CD4-positive, alpha-beta T cell (primary cell): ENCODE results near the gene PDE10A. TPM values are rescaled to one million over a fixed set of nuclear protein-coding genes. Genes with fewer than 3 reads are reported as not detected.
"Not testable (repeated sequence)": the region's sequence is repeated elsewhere in the genome, so short reads cannot be mapped to it uniquely, and the experiment has no call there.

Experiments
- ATAC-seq: fragments of 200-7000 bp; cut with Tn5 transposase; one replicate; pipeline ENCODE4 v1.10.0; 2022; ENCODE audit warnings: mild to moderate bottlenecking; ENCODE audit not compliant: poor library complexity
- CTCF ChIA-PET: fragments of 350-600 bp; sonication (Branson Sonifier 250); formaldehyde crosslinking; loops from one replicate; lab custom pipeline; 2021; ENCODE audit warnings: antibody characterized with exemption, inconsistent platforms; lab: Charles Lee
- POLR2A ChIA-PET: fragments of 350-600 bp; sonication (Branson Sonifier 250); formaldehyde crosslinking; loops from one replicate; lab custom pipeline; 2021; ENCODE audit warnings: antibody characterized with exemption, inconsistent platforms; lab: Charles Lee
- DNase-seq, 14 experiments: peaks; one replicate each; pipeline ENCODE4 v3.0.0-alpha.2; 2013 to 2020; ENCODE audit warnings: mixed read lengths in 2 of 14
- H3K27ac ChIP-seq, 2 donors: one replicate each; pipeline versions ENCODE4 v1.5.1 to v1.7.0; 2013; ENCODE audit warnings: low read length in 2 of 2, low read depth in 1 of 2, mild to moderate bottlenecking in 1 of 2
- H3K27me3 ChIP-seq, 2 experiments: 1 replicate in 1 of 2; 2 replicates in 1 of 2; pipeline versions ENCODE4 v1.6.1 to v1.7.0; 2013; ENCODE audit warnings: low read length in 2 of 2, control low read depth in 1 of 2, mild to moderate bottlenecking in 1 of 2, moderate library complexity in 1 of 2; ENCODE audit not compliant: insufficient read depth in 2 of 2, control insufficient read depth in 1 of 2
- H3K36me3 ChIP-seq: one replicate; pipeline ENCODE4 v1.6.1; 2013; ENCODE audit warnings: low read length, control low read depth; ENCODE audit not compliant: insufficient read depth
- H3K4me1 ChIP-seq: one replicate; pipeline ENCODE4 v1.6.1; 2013; ENCODE audit warnings: low read length, control low read depth; ENCODE audit not compliant: insufficient read depth
- H3K4me3 ChIP-seq: one replicate; pipeline ENCODE4 v1.5.1; 2013; ENCODE audit warnings: mild to moderate bottlenecking, low read length, moderate library complexity
- H3K9me3 ChIP-seq, 2 experiments: 1 replicate in 1 of 2; 2 replicates in 1 of 2; pipeline versions ENCODE4 v1.6.1 to v1.7.0; 2013; ENCODE audit warnings: low read length in 2 of 2, mild to moderate bottlenecking in 2 of 2, control low read depth in 1 of 2, moderate library complexity in 1 of 2; ENCODE audit not compliant: control insufficient read depth in 1 of 2, insufficient read depth in 1 of 2
- H3K27ac Mint-ChIP-seq: one replicate; pipeline ENCODE4 v1.8.0; 2020; ENCODE audit warnings: mixed read lengths
- H3K27me3 Mint-ChIP-seq: one replicate; pipeline ENCODE4 v1.8.0; 2021; ENCODE audit warnings: mixed read lengths
- H3K36me3 Mint-ChIP-seq: one replicate; pipeline ENCODE4 v1.8.0; 2021; ENCODE audit warnings: low read depth, mixed read lengths
- H3K4me1 Mint-ChIP-seq: one replicate; pipeline ENCODE4 v1.8.0; 2021; ENCODE audit warnings: low read depth, mixed read lengths
- H3K4me3 Mint-ChIP-seq: one replicate; pipeline ENCODE4 v1.8.0; 2020; ENCODE audit warnings: mild to moderate bottlenecking, mixed read lengths
- H3K9me3 Mint-ChIP-seq: one replicate; pipeline ENCODE4 v1.8.0; 2020; ENCODE audit warnings: mixed read lengths
- intact Hi-C, 2 experiments: fragments of 100-400 bp; cut with DNase I in 1 of 2; cut with micrococcal nuclease in 1 of 2; formaldehyde crosslinking; loops; one replicate each; pipeline versions ENCODE4 v1.15.1 to v1.9.0; 2023 to 2025; cut with DNase I, micrococcal nuclease
- total RNA-seq, 174 experiments: library from RNA in 2 of 174; stranded (reverse) in 2 of 174; gene quantifications; one replicate each; pipeline ENCODE4 v1.2.3 and lab custom pipeline; 2021 to 2026
- TF ChIP-seq, protein P1 (sequence below): fragments of 200-600 bp; IDR thresholded peaks from one replicate; pipeline ENCODE4 v1.8.0; 2022; ENCODE audit warnings: antibody characterized with exemption, mild to moderate bottlenecking

PDE10A gene
- total RNA-seq, 2 experiments from 2014 or later = not detected

DNA sequence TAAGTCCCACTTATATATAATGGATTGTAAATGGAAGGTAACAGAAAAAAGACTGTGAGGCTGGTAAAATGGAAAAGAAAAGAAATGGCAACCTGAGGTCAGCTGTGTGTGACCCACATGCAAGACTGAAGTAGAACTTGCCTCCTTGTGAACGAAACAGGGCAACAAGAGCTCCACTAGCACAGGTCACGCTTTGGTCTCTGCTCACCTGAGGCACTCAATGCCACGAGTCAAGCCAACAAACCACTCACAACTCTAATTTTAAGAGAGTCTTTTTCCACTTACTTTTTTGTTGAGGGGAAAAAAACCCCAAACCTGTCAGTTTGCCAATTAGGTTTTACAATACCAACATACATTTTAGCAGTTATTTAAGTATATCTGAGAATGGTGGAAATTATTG lies 65.2 kb downstream of the PDE10A start:
- ATAC-seq (no peak), DNase-seq (no peak)
- Histone ChIP-seq H3K9me3 (peaks cover 0 to 8% of the 10 kb centered on the region in 2 experiments), H3K36me3 (no peaks in the 10 kb centered on the region), H3K4me3 (no peak overlapping the region), H3K27ac (no peak overlapping the region), H3K4me1 (no peaks in the 10 kb centered on the region), H3K27me3 (no peaks in the 10 kb centered on the region)
- Mint-ChIP-seq H3K4me3 (no peak overlapping the region), H3K9me3 (no peaks in the 10 kb centered on the region), H3K4me1 (no peaks in the 10 kb centered on the region), H3K27me3 (no peaks in the 10 kb centered on the region), H3K36me3 (no peaks in the 10 kb centered on the region), H3K27ac (no peak overlapping the region)
- ChIA-PET CTCF (no interaction called here), POLR2A (no interaction called here)
- intact Hi-C loops = no loop called here
- TF ChIP-seq, protein P1, sequence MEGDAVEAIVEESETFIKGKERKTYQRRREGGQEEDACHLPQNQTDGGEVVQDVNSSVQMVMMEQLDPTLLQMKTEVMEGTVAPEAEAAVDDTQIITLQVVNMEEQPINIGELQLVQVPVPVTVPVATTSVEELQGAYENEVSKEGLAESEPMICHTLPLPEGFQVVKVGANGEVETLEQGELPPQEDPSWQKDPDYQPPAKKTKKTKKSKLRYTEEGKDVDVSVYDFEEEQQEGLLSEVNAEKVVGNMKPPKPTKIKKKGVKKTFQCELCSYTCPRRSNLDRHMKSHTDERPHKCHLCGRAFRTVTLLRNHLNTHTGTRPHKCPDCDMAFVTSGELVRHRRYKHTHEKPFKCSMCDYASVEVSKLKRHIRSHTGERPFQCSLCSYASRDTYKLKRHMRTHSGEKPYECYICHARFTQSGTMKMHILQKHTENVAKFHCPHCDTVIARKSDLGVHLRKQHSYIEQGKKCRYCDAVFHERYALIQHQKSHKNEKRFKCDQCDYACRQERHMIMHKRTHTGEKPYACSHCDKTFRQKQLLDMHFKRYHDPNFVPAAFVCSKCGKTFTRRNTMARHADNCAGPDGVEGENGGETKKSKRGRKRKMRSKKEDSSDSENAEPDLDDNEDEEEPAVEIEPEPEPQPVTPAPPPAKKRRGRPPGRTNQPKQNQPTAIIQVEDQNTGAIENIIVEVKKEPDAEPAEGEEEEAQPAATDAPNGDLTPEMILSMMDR = no peak

DNA sequence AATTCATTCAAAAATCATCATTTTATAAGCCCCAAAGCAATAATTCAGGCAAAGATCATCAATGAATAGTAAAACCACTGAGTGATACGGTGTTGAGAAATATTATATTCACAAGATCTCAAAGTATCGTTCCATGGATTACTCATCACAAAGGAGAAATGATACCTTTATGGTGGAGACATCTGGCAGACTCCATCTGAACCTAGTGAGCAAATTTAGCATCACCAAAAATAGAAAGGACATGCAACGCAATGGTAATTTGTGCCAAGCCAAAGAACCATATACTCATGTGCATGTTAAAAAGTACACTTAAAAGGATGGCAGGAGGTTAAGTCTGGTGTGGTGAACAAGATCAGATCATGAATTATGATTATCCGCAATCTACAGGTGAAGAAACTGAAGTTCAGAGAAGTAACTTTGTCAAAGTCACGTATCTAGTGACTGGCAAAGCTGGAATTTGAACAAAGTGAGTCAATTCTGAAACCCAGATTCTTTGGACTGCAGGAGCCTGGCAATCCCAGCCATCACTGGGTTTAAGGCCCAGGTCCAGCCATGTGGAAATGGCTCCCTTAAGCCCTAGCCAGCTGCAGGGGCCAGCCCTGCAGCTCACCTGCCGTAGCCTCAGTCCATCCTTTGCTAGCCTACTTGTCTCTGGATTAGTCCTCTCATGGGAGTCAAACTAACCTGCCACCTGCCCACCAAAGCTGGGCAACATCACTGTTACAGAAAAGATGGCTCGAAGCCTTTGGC lies 68.3 kb downstream of the PDE10A start:
- H3K9me3 Mint-ChIP-seq = no peaks in the 10 kb centered on the region
- no peaks in the 10 kb centered on the region for H3K4me1 Mint-ChIP-seq
- no peaks in the 10 kb centered on the region for H3K4me1 ChIP-seq
- H3K4me3 ChIP-seq = no peak overlapping the region
- H3K27ac Mint-ChIP-seq = no peak overlapping the region
- H3K27me3 Mint-ChIP-seq = no peaks in the 10 kb centered on the region
- ATAC-seq (no peak), DNase-seq (no peak)
- intact Hi-C loops = no loop called here
- CTCF ChIA-PET = no interaction called here
- H3K36me3 ChIP-seq = no peaks in the 10 kb centered on the region
- peaks cover 0 to 3% of the 10 kb centered on the region in 2 experiments for H3K9me3 ChIP-seq
- no peak overlapping the region for H3K4me3 Mint-ChIP-seq
- H3K27me3 ChIP-seq = no peaks in the 10 kb centered on the region
- H3K27ac ChIP-seq = no peak overlapping the region
- POLR2A ChIA-PET = no interaction called here
- no peaks in the 10 kb centered on the region for H3K36me3 Mint-ChIP-seq
- TF ChIP-seq, protein P1 = no peak

DNA sequence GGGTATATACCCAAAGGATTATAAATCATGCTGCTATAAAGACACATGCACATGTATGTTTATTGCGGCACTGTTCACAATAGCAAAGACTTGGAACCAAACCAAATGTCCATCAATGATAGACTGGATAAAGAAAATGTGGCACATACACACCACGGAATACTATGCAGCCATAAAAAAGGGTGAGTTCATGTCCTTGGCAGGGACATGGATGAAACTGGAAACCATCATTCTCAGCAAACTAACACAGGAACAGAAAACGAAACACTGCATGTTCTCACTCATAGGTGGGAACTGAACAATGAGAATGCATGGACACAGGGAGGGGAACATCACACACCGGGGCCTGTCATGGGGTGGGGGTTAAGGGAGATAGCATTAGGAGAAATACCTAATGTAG lies 70.1 kb downstream of the PDE10A start:
- H3K4me1 ChIP-seq, ATAC-seq, H3K4me3 ChIP-seq, H3K36me3 Mint-ChIP-seq, H3K36me3 ChIP-seq, H3K9me3 Mint-ChIP-seq, H3K27me3 ChIP-seq, H3K4me1 Mint-ChIP-seq, intact Hi-C loops, H3K27me3 Mint-ChIP-seq, H3K27ac Mint-ChIP-seq, H3K4me3 Mint-ChIP-seq, POLR2A ChIA-PET, H3K9me3 ChIP-seq, DNase-seq, H3K27ac ChIP-seq, CTCF ChIA-PET: not testable (repeated sequence)

DNA sequence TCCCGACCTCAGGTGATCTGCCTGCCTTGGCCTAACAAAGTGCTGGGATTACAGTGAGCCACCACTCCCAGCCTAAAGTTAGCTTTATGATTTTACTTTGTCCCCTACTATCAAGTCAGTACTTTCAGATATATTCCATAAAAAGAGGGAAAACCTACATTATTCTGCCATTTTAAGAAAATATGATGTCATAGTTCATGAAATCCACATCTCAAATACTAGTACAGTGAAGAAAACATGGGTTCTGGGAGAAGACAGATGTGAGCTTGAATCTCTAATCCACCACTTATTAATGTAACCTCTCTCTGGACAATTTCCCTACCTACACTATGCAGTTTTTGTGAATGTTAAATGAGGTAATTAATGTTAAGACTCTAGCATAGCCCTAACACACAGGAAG lies 74.5 kb downstream of the PDE10A start:
- ATAC-seq = no peak
- no peaks in the 10 kb centered on the region for H3K36me3 Mint-ChIP-seq
- Histone ChIP-seq H3K36me3 (no peaks in the 10 kb centered on the region), H3K4me1 (no peaks in the 10 kb centered on the region), H3K9me3 (no peaks in the 10 kb centered on the region), H3K4me3 (no peak overlapping the region), H3K27me3 (no peaks in the 10 kb centered on the region), H3K27ac (no peak overlapping the region)
- no peak overlapping the region for H3K4me3 Mint-ChIP-seq
- no peaks in the 10 kb centered on the region for H3K4me1 Mint-ChIP-seq
- ChIA-PET POLR2A (no interaction called here), CTCF (no interaction called here)
- H3K9me3 Mint-ChIP-seq = no peaks in the 10 kb centered on the region
- TF ChIP-seq, protein P1 = no peak
- H3K27ac Mint-ChIP-seq = no peak overlapping the region
- intact Hi-C loops = no loop called here
- DNase-seq = no peak
- no peaks in the 10 kb centered on the region for H3K27me3 Mint-ChIP-seq
